Measurements from ENCODE around the gene CLEC7A. TPM values are rescaled to one million over a fixed set of nuclear protein-coding genes. Genes with fewer than 3 reads are reported as not detected.

The CLEC7A gene
- polyA plus RNA-seq, 4 donors: 1.3 to 2.3 (median 1.9) TPM

- no peak for DNase-seq (ENCODE audit: low read depth in 4 of 4, low spot score in 3 of 4)
These were observed 32.5 kb downstream of the CLEC7A start for GRCh38 chr12:10097521-10097920.

- no peak for DNase-seq (ENCODE audit: low read depth in 4 of 4, low spot score in 3 of 4)
These were observed 34.0 kb downstream of the CLEC7A start for GRCh38 chr12:10095971-10096370.

GRCh38 chr12:10094646-10095395, 35.2 kb downstream of the CLEC7A start:
- no peak for DNase-seq (ENCODE audit: low read depth in 4 of 4, low spot score in 3 of 4)

GRCh38 chr12:10088955-10089900, 40.8 kb downstream of the CLEC7A start:
- DNase-seq (ENCODE audit: low read depth in 4 of 4, low spot score in 3 of 4): no peak

- no peak for DNase-seq (ENCODE audit: low read depth in 4 of 4, low spot score in 3 of 4)
These were observed 42.0 kb downstream of the CLEC7A start for GRCh38 chr12:10088031-10088430.

GRCh38 chr12:10086387-10086786, 43.6 kb downstream of the CLEC7A start:
- DNase-seq (ENCODE audit: low read depth in 4 of 4, low spot score in 3 of 4): no peak

GRCh38 chr12:10084733-10085132, 45.3 kb downstream of the CLEC7A start:
- DNase-seq (ENCODE audit: low read depth in 4 of 4, low spot score in 3 of 4): no peak

- DNase-seq (ENCODE audit: low read depth in 4 of 4, low spot score in 3 of 4): no peak
These were observed 47.7 kb downstream of the CLEC7A start for GRCh38 chr12:10082117-10082874.

GRCh38 chr12:10075451-10075850, 54.5 kb downstream of the CLEC7A start:
- DNase-seq (ENCODE audit: low read depth in 4 of 4, low spot score in 3 of 4): no peak

- no peak for DNase-seq (ENCODE audit: low read depth in 4 of 4, low spot score in 3 of 4)
These were observed 56.7 kb downstream of the CLEC7A start for GRCh38 chr12:10073261-10073660.

- no peak for DNase-seq (ENCODE audit: low read depth in 4 of 4, low spot score in 3 of 4)
These were observed 57.9 kb downstream of the CLEC7A start for GRCh38 chr12:10072131-10072530.

GRCh38 chr12:10070380-10070779, 59.6 kb downstream of the CLEC7A start:
- no peak for DNase-seq (ENCODE audit: low read depth in 4 of 4, low spot score in 3 of 4)

GRCh38 chr12:10069976-10070375, 60.0 kb downstream of the CLEC7A start:
- no peak for DNase-seq (ENCODE audit: low read depth in 4 of 4, low spot score in 3 of 4)

- DNase-seq (ENCODE audit: low read depth in 4 of 4, low spot score in 3 of 4): no peak
These were observed 60.9 kb downstream of the CLEC7A start for GRCh38 chr12:10069099-10069498.

GRCh38 chr12:10068644-10069043, 61.4 kb downstream of the CLEC7A start:
- DNase-seq (ENCODE audit: low read depth in 4 of 4, low spot score in 3 of 4): no peak

- no peak for DNase-seq (ENCODE audit: low read depth in 4 of 4, low spot score in 3 of 4)
These were observed 62.1 kb downstream of the CLEC7A start for GRCh38 chr12:10067942-10068341.

GRCh38 chr12:10067264-10067663, 62.7 kb downstream of the CLEC7A start:
- no peak for DNase-seq (ENCODE audit: low read depth in 4 of 4, low spot score in 3 of 4)

Data from right renal pelvis (tissue), 4 donors.